Activated CD4-positive, alpha-beta T cell treated with anti-CD3 and anti-CD28 coated beads, Interleukin-2, amount 50 U/mL, for 1 hour (primary cell): ENCODE results near the gene GHRHR.

Experiments used
- DNase-seq: peaks from one replicate; pipeline ENCODE4 v3.0.0-alpha.2; 2020

The GHRHR gene

DNA sequence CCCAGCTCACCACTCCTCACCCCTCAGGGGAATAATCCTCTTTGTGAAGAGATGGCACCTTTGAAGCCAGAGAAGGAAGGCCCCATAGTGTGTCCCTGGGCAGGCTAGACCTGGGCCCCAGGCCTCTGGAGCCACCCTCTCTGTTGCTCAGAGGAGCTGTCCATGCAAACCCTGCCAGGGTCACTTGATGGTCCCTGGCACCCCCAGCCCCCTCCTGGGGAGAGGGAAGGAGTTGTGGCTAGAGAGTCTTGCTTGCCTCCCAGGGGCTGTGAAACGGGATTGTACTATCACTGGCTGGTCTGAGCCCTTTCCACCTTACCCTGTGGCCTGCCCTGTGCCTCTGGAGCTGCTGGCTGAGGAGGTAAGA is 5.8 kb downstream of the GHRHR start:
- no peak for DNase-seq

DNA sequence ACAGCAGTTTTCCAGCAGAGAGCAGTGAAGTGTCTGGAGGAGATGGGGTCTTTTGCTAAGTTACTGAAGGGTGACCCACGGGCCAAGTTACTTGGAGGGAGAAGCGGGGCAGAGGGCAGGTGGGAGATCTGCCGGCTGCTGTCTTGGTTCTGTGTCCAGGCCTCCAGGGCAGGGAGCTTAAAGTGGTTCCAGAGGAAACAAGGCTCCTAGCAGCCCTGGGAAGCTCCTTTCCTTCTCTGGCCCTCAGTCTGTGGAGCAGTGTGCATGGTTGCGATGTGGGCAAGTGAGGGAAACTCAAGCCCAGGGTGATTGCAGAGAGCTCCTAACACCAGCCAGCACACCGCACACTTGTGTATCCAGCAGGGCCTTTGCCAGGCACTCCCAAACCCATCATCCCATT is 6.3 kb downstream of the GHRHR start:
- no peak for DNase-seq

DNA sequence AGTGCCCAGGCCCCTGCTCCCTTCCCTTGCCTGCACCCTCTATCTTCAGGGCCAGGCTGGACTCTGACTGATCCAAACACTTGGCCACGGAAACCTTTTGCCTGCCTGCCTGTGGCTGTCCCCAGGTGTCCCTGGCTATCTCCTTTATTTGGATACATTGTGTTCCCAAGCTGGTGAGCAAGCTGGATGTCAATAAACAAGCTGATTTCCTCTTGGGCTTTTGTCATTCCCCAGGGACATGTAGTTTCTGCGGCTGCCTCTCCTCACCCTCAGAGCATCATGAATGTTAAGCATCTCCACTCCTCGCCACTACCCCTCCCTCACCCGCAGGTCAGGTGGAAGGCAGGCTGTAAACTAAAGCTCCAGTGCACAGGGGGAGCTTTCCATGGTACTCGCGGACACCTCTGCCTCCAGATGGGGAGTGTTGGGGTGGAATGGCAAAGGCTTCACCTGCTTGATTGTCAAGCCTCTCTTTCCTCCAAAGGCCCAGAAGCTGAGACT is 6.9 kb downstream of the GHRHR start:
- DNase-seq, result no peak

DNA sequence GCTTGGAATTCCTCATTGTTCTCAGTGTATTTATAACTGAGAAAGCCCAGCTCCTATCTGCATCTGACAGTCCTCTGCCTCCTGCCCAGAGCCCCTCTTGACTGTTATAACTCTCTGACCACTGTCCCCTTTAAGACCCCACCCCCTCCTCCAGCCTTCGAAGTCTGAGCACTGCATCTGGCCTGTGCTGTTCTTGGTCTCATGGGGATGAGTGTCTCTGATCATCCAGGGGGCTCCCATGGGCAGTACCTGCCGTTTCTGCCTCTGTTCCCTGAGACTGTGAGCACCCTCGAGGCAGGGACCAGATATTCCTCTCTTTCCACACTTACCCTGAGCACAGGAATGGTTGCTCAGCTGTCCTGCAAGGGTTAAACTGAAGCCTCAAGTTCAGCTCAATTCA is 7.7 kb downstream of the GHRHR start:
- DNase-seq, result no peak

DNA sequence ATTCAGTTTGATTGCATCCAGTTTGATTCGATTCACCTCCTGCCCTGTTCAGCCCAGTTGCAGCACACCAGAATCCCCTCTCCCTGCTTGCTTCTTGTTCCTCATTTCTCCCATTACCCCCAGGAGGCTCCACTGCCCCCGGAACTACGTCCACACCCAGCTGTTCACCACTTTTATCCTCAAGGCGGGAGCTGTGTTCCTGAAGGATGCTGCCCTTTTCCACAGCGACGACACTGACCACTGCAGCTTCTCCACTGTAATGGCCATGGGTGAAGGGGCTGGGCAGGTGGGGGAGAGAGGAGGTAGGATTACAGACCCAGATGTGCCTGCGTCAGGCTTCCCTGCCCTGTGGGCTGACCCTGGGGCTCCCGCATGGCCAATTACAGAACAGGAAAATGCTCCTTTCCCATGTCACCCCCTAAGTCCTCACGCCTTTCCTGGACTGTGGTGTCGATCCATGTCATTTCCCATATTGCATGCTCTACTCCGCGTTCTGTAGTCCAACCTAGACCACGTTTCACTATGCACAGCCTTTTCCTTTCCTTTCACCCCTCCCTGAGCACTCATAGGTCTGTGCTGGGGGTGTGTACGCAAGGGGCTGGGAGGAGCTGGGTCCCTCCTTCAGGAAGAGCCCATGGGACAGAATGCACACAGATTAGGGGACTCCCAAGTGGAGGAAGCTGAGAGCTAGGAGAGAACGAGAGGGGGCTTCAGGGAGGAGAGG is 8.2 kb downstream of the GHRHR start:
- DNase-seq, result no peak

DNA sequence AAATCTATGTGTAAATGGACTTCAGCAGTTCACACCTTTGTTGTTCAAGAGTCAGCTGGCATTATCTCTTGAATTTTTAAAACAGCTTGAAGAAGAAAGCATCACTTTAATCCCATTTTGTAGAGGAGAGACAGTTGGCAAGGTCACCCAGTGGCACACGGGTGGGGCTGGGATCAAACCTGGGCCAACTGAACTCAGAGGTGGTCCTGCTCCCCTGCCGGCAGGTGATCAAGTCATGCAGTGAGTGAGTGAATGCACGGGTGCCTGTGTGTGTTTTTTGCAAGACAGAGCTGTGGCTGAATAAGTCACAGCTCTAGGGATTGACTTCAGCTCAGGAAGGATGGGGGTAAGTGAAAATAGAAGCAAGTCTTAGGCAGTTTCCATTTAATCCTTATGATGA is 9.5 kb downstream of the GHRHR start:
- DNase-seq, result no peak

DNA sequence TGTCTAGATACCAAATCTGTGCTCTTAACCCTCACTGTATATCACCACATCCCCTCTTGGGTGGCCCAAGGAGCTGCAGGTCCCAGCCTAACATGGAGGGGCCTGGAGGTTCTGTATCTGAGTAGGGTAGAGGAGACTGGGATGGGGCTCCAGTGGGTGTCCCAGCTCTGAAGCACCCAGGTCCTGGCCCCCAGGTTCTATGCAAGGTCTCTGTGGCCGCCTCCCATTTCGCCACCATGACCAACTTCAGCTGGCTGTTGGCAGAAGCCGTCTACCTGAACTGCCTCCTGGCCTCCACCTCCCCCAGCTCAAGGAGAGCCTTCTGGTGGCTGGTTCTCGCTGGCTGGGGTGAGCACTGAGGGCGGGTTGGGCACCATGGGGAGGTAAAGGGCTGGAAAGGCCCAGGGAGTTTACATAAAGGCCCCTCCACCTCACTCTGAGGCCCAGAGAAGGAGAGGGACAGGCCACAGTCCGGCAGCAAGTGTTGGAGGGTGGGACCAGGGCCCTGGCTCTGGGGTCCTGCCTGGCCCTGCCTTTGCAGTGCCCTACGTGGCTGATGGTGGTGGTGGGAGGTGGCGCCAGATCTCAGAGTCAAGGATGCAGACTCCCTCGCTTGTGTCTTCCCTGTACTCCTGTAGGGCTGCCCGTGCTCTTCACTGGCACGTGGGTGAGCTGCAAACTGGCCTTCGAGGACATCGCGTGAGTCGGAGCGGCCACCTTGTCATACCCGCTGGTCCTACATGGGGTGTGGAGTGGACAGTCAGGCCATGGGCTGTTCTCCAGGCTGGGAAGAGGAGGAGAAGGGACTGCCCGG is 10.2 kb downstream of the GHRHR start:
- DNase-seq, result no peak

DNA sequence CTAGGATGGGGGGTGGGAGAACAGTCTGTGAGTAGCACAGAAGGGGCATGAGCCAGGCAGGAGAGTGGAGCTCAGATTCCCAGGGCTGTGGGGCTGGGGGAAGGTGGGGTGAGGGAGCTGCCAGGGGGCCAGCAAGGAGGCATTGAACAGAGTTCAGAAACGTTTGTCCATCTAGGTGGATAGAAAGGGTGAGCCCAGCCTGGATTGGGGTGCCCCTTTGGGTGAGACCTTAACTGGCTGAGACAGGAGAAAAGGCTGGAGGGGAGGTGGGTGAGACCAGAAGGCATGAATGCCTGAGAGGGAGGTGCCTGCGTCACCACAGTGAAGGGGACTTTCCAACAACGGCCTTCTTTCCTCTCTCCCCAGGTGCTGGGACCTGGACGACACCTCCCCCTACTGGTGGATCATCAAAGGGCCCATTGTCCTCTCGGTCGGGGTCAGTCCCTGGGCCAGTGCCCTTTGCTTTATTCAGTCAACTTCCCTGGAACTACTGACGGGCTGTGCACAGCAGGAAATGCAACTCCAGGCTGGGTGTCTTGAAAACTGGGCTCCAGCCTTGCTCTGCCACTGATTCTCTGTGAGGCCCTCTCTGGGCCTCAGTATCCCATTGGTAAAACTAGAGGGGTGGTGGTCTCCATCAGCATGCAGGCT is 11.0 kb downstream of the GHRHR start:
- DNase-seq, result peak; percentile 13

DNA sequence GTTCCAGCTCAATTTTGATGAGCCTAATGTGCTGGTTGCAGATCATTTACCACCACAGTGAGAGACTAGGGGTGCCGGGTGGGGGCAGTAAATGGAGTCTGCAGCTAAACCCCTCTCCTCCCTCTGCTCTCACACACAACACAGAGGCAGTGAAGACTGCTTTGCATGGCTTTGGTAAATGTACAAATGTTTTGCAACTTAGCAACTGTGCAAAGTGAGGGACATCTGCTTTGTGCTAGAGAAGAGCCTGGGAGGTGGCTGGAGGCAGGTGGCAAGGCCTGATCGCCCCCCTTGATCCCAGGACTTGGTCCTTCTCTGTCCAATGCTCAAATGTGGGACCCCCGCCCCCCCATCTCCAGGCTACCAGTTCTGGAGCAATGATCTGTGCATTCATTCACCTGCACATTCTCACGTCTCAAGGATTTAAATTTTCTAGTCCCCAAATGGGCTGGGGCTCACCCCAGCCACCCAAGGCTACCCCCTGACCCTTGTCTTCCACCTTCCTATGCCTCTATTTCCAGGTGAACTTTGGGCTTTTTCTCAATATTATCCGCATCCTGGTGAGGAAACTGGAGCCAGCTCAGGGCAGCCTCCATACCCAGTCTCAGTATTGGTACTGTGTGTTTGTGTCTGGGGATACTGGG is 11.6 kb downstream of the GHRHR start:
- no peak for DNase-seq

DNA sequence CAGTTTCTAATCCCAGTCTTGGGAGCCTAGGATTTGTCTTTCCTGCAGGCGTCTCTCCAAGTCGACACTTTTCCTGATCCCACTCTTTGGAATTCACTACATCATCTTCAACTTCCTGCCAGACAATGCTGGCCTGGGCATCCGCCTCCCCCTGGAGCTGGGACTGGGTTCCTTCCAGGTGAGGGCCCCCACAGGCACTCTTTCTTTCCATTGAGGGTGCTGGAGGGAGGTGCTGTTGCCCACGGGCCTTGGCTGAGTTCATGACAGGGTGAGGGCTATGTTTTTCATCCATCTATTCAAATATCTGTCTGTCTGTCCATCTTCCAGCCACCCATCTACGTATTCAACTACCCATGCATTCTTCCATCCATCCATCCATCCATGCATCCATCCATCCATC is 12.6 kb downstream of the GHRHR start:
- no peak for DNase-seq

DNA sequence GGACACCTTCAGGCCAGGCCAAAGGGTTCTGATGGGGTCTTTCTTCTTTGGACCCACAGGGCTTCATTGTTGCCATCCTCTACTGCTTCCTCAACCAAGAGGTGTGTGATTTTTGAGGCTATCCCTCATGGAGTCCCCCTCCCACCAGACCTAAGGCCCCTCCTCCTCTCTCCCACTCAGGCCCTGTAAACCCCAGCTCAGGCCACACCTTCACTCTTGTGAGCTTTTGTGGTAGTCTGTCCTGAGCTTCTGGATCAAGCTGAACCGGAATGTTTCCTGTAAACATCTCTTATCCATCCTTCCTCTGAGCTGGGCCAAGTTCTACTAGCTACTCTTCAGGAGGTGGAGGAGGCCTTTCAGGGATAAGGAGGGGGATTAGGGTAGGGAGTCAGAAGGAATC is 13.5 kb downstream of the GHRHR start:
- no peak for DNase-seq

DNA sequence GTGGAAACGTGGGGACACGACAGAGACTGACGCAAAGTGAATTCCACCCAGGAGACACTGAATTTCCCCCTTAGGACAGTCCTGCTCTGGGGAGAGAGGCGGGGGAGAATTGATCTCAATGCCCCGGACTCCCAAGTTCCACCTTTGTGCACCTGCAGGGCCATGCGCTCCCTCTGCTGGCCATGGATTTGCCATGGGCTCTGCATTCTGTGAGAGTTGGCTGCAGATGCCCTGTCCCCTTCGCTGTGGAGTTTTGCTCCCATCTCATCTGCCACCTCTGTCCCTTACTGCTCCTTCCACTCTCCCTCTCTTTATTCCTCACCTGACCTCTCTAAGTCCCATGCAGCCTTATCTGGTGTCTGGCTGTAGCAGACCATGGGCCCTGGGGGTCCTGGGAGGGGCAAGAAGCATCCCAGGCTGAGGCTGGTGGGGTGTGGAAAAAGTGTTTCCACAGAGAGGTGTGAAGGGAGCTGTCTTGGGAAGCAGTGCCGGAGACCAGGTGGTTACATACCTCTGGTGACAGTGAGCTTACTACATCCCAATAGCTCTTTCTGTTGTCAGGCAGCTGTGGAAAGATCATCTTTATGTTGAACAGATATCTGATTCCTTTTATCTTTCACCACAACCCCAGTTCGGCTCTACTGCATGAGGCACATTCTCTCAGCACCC is 14.3 kb downstream of the GHRHR start:
- DNase-seq, result peak; percentile 11

DNA sequence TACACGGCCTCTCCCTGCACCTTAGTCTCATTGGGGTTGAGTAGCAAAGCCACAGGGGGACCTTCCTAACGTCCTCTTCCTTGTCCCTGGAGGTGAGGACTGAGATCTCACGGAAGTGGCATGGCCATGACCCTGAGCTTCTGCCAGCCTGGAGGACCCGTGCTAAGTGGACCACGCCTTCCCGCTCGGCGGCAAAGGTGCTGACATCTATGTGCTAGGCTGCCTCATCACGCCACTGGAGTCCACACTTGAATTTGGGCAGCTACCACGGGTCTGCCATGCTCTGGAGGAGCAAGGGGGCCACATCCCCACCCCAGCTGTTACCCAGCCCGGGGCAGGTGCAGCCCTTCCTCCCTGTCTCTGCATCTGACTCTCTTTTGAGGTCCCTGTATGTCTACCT is 15.3 kb downstream of the GHRHR start:
- DNase-seq, result no peak

DNA sequence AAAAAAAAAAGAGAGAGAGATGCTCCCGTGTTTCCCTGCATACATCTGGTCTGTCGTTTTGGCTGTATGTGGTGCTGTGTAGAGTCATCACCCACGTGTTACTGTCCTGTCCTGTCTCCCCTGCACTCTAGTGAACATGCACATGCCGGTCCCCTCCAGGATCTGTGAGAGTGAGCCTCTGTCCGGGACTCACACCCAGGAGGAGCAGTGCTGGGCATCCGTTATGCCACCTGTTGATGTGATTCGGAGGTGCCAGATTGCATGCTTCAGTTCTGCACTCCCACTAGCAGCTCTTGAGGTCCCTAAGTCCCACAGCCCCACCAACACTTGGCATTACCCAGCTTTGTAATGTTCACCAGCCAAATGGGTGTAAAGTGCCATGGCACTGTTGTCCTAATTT is 16.4 kb downstream of the GHRHR start:
- DNase-seq, result no peak

DNA sequence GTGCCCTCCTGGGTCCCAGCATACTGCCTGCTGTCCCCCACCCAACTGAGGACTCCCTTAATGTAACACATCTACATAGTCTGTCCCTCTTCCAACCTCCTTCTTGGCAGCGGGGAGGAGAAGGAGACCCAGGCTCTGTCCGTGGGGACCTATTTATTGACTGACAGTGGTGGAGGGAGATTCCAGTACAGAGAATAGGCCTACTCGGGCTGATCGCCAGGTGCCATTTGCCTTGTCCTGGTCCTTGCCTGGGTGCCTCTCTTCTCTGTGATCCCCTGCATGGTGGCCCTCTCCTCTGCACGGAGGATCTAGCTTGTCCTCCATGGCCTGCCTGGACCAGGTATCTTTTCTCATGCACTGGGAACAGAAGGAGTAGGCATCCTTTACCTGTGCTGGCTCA is 17.0 kb downstream of the GHRHR start:
- DNase-seq, result no peak

DNA sequence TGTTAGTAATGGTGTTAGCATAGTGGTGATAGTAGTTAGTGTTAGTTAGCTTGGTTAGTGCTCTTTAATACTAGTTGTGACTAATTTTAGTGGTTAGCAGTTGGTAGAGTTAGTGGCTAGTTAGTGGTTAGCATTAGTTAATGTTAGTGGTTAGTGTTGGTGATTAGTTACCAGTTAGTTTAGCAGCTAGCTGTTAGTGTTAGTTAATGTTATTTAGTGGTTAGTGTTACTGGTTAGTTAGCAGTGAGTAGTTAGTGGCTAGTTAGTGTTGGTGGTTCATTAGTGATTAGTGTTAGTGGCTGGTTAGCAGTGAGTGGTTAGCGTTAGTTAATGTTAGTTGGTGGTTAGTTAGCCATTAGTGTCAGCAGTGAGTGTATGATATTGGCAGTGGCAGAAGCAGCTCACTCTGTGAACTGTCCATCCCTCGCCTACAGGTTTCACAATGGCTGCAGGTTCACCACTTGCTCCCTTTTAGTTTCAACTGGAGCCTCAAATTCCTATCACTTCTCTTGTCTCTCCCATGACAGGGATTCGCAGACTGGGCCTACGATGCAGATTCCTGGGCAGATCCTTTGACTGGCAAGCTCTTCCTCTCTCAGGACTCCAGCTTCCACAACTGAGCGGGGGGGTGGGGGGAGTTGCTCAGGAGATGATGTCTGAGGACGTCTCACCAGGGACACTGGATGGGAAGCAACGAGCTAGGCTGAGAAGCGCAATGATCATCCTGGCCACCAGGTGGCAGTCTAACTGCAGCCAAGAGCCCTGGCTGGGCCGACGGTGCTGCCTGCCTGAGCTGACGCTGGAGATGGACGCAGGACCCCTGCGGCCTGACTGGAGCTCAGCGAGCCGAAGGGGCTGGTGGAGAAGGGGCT is 19.5 kb downstream of the GHRHR start:
- DNase-seq, result peak; percentile 70

DNA sequence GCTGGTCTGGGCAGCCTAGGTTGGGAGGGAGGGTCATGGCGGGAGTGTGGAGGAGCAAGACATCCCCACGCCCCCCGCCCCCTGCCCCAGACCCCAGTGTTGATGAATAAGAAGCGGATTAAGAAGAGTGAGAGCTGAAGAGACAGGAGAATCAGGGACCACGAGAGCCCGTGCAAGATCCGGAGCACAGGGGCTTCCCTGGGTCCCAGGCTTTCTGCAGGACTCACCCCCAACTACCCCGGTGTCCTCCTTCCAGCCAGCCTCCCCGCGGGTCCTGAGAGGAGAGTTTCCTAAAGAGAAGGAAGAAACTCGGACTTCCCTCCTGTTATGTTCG is 20.1 kb downstream of the GHRHR start:
- DNase-seq, result no peak

DNA sequence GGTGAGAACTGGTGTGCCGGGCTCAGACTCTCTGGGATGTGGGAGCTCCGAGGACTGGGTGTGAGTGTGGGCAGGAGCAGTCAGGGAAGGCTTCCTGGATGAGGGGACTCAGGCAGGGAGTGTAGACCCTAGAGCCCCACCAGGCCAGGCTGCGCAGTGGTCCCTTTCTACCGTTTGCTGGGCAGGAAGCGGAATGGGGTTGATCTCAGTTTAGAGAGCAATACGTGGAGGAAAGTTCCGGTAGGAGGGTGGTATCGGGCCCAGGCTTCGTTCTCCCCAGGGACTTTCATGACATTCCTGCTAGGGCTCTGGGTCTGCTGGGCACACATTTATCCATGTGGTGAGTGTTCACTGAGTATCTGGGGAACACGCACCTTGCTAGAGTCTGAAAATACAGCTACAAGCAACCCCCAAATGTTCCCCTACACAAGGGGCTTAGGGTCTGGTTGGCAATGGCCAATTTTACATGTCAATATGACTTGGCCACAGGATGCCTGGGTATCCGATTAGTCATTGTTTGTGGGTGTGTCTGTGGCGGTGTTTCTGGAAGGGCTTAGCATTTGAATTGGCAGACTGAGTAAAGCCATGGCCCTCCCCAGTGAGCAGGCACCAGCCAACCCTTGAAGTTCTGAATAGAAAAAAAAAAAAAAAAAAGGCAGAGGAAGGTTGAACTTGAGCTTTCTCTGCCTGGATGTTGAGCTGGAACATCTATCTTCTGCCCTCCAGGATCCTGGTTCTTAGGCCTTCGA is 20.8 kb downstream of the GHRHR start:
- no peak for DNase-seq

DNA sequence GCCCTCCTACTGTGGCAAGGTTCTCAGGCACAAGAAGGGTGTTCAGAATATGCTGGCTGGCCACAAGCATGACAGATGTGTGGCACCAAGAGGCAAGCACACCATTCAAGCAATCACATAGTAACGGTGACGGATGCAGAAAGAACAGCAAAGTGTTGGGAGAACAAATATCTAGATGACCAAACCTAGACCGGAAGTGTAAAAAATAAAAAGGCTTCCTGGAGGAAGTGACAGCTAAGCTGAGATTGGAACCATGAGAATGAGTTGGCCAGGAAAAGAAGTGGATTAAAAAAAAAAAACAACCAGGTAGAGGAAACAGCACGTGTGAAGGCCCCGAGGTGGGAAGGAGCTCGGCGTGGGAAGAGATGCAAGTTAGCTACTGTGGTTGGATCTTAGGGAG is 22.0 kb downstream of the GHRHR start:
- DNase-seq, result no peak

DNA sequence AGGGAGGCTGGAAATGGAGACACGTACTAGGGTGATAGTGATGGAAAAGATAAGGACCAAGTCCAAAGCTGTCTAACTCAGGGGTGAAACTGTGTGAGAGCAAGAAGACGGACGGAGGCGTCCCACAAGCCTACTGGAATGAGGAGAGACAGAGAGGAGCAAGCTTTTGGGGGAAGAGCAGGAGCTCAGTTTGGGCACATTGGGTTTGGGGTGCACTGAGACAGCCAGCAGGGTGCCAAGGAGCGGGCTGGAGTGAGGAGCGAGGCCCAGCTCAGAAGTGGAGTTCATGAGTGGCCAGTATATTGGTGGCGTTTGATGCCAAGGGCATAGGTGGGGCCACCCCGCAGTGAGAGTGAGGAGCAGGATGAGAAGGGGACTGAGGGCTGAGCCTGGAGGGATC is 22.6 kb downstream of the GHRHR start:
- DNase-seq, result no peak

DNA sequence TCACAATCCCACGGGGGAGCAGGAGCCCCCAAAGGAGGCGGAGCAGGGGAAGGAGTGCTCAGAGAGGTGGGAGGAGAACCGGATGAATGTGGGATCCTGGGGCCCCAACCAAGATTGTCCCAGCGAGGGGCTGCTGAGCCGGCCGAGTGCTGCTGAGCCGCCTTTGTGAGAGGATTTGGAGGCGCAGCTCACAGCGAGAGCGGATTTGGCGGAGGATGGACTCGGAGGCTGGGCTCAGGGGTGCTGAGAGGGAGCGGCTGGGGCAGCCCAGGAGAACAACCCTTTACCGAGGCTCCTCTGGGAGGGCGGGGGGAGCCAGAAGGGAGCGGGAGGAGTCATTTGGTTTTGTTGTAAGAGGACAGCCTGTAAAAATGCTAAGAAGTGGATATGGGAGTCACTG is 23.0 kb downstream of the GHRHR start:
- DNase-seq, result no peak
